CD14-positive monocyte (primary cell): ENCODE results near the gene ACACA. TPM values are rescaled to one million over a fixed set of nuclear protein-coding genes. Genes with fewer than 3 reads are reported as not detected.

Source experiments
- DNase-seq, 3 donors: peaks; one replicate each; pipeline ENCODE4 v3.0.0-alpha.2; 2011 to 2022
- H2AFZ ChIP-seq: 2 replicates; pipeline ENCODE4 v1.6.0; 2012; ENCODE audit warnings: mild to moderate bottlenecking, low read depth, low read length, inconsistent platforms; ENCODE audit not compliant: insufficient read depth, poor library complexity, severe bottlenecking
- H3K27ac ChIP-seq, 2 donors: 1 replicate in 1 of 2; 2 replicates in 1 of 2; pipeline ENCODE4 v1.5.1; 2012 to 2013; ENCODE audit warnings: low read length in 2 of 2, control low read depth in 1 of 2, inconsistent platforms in 1 of 2, low read depth in 1 of 2, mild to moderate bottlenecking in 1 of 2
- H3K27me3 ChIP-seq, 2 donors: one replicate each; pipeline versions ENCODE4 v1.6.0 to v1.6.1; 2011 to 2013; ENCODE audit warnings: low read length in 2 of 2; ENCODE audit not compliant: control insufficient read depth in 2 of 2, insufficient read depth in 2 of 2
- H3K36me3 ChIP-seq, 2 donors: replicated peaks in 1 of 2; 1 replicate in 1 of 2; 2 replicates in 1 of 2; pipeline versions ENCODE4 v1.5.1 to v1.6.1; 2012 to 2013; ENCODE audit warnings: low read length in 2 of 2, control low read depth in 1 of 2, inconsistent platforms in 1 of 2, mild to moderate bottlenecking in 1 of 2; ENCODE audit not compliant: insufficient read depth in 2 of 2, control insufficient read depth in 1 of 2
- H3K4me1 ChIP-seq, 2 donors: 1 replicate in 1 of 2; 2 replicates in 1 of 2; pipeline versions ENCODE4 v1.5.1 to v1.6.1; 2012 to 2013; ENCODE audit warnings: low read length in 2 of 2, control low read depth in 1 of 2, inconsistent platforms in 1 of 2, mild to moderate bottlenecking in 1 of 2, moderate library complexity in 1 of 2; ENCODE audit not compliant: insufficient read depth in 2 of 2, control insufficient read depth in 1 of 2
- H3K4me2 ChIP-seq: replicated peaks from 2 replicates; pipeline ENCODE3; 2012; ENCODE audit warnings: low read length, moderate library complexity, mild to moderate bottlenecking; ENCODE audit not compliant: poor library complexity, severe bottlenecking; ENCODE audit errors: extremely low read depth
- H3K4me3 ChIP-seq, 3 experiments: fragments of 200-600 bp in 1 of 3; sonication (generic) in 1 of 3; replicated peaks in 1 of 3; 1 replicate in 2 of 3; 2 replicates in 1 of 3; pipeline ENCODE4 v1.5.1; 2011 to 2013; ENCODE audit warnings: low read length in 3 of 3, mild to moderate bottlenecking in 3 of 3, control low read depth in 2 of 3, low read depth in 2 of 3, inconsistent platforms in 1 of 3, moderate library complexity in 1 of 3
- H3K79me2 ChIP-seq: 2 replicates; pipeline ENCODE4 v1.6.0; 2012; ENCODE audit warnings: mild to moderate bottlenecking, control low read depth, inconsistent platforms, low read length, moderate library complexity; ENCODE audit not compliant: insufficient read depth
- H3K9ac ChIP-seq: 2 replicates; pipeline ENCODE4 v1.6.0; 2017; ENCODE audit warnings: low read length, mild to moderate bottlenecking; ENCODE audit not compliant: insufficient read depth, poor library complexity, severe bottlenecking
- H3K9me3 ChIP-seq, 2 donors: replicated peaks in 1 of 2; 1 replicate in 1 of 2; 2 replicates in 1 of 2; pipeline versions ENCODE4 v1.5.1 to v1.6.1; 2012 to 2013; ENCODE audit warnings: low read length in 2 of 2, control low read depth in 1 of 2; ENCODE audit not compliant: control insufficient read depth in 1 of 2, insufficient read depth in 1 of 2
- H4K20me1 ChIP-seq: 2 replicates; pipeline ENCODE4 v1.6.0; 2012; ENCODE audit warnings: mild to moderate bottlenecking, low read length, control low read depth, moderate library complexity; ENCODE audit not compliant: insufficient read depth
- H3K27ac Mint-ChIP-seq, 7 donors: one replicate each; pipeline ENCODE4 v1.8.0; 2020; ENCODE audit warnings: mild to moderate bottlenecking in 7 of 7, mixed read lengths in 7 of 7, moderate library complexity in 6 of 7, inconsistent platforms in 2 of 7
- H3K27me3 Mint-ChIP-seq, 3 donors: one replicate each; pipeline ENCODE4 v1.8.0; 2021 to 2022; ENCODE audit warnings: low read depth in 3 of 3, mild to moderate bottlenecking in 3 of 3, mixed read lengths in 3 of 3, moderate library complexity in 3 of 3, inconsistent platforms in 1 of 3
- H3K36me3 Mint-ChIP-seq, 2 donors: one replicate each; pipeline ENCODE4 v1.8.0; 2020; ENCODE audit warnings: mixed read lengths in 2 of 2, inconsistent platforms in 1 of 2, mild to moderate bottlenecking in 1 of 2
- H3K4me1 Mint-ChIP-seq: one replicate; pipeline ENCODE4 v1.8.0; 2020; ENCODE audit warnings: mild to moderate bottlenecking, mixed read lengths
- H3K4me3 Mint-ChIP-seq, 2 donors: one replicate each; pipeline ENCODE4 v1.8.0; 2020; ENCODE audit warnings: mild to moderate bottlenecking in 2 of 2, mixed read lengths in 2 of 2, moderate library complexity in 1 of 2
- H3K9me3 Mint-ChIP-seq, 7 donors: one replicate each; pipeline ENCODE4 v1.8.0; 2020 to 2022; ENCODE audit warnings: mixed read lengths in 7 of 7, mild to moderate bottlenecking in 6 of 7, moderate library complexity in 6 of 7, inconsistent platforms in 2 of 7
- CTCF ChIP-seq: fragments of 200-600 bp; IDR thresholded peaks from one replicate; pipeline ENCODE4 v1.8.0; 2022; ENCODE audit warnings: antibody characterized with exemption, mild to moderate bottlenecking
- WGBS: methylation state at CpG from one replicate; pipeline ENCODE4 v1.1.5; 2013; ENCODE audit warnings: missing lambda C conversion rate; ENCODE audit not compliant: insufficient coverage; 5-methylcytosine and 5-hydroxymethylcytosine counted together
- intact Hi-C, 2 donors: fragments of 100-400 bp; cut with micrococcal nuclease; formaldehyde crosslinking; loops; one replicate each; pipeline versions ENCODE4 v1.15.0 to v1.15.1; 2023
- polyA plus RNA-seq, 3 donors: library from polyadenylated mRNA; depleted of rRNA in 1 of 3; unstranded in 2 of 3; stranded (reverse) in 1 of 3; fragments of 300-500 nt in 2 of 3; fragments of >200 nt in 1 of 3; fragmentation: Illumina TruSeq in 2 of 3; gene quantifications; 1 replicate in 2 of 3; 2 replicates in 1 of 3; pipeline ENCODE4 v1.2.3, GENCODE V29; 2012 to 2021

ACACA gene
- polyA plus RNA-seq, 3 donors, result 3.5 to 4.6 (median 3.8) TPM

- H3K4me2 ChIP-seq, result no peak overlapping the region
- no peak overlapping the region for H3K9ac ChIP-seq
- no peaks in the 10 kb centered on the region for H4K20me1 ChIP-seq
- H3K36me3 ChIP-seq, result peaks cover 6 to 36% of the 10 kb centered on the region in 2 donors
- no peak overlapping the region for H3K27ac ChIP-seq
- H3K4me3 ChIP-seq, result no peak overlapping the region
- 100% methylated on average over 2 of the region's 3 CpGs for WGBS
- intact Hi-C loops, result no loop called here
- no peaks in the 10 kb centered on the region for H3K27me3 ChIP-seq
- Mint-ChIP-seq H3K4me1 (peaks cover 5% of the 10 kb centered on the region), H3K9me3 (no peaks in the 10 kb centered on the region), H3K36me3 (peaks cover 17 to 28% of the 10 kb centered on the region in 2 donors), H3K27ac (no peak overlapping the region), H3K27me3 (peaks cover 0 to 2% (median 0%) of the 10 kb centered on the region in 3 donors), H3K4me3 (no peak overlapping the region)
- no peak for DNase-seq
- no peak overlapping the region for H2AFZ ChIP-seq
- H3K4me1 ChIP-seq, result peaks cover 0 to 4% of the 10 kb centered on the region in 2 donors
- no peaks in the 10 kb centered on the region for H3K79me2 ChIP-seq
- no peak for TF ChIP-seq CTCF
- no peaks in the 10 kb centered on the region for H3K9me3 ChIP-seq
These were observed 147.5 kb downstream of the ACACA start for GRCh38 chr17:37259030-37259735.

GRCh38 chr17:37256627-37257026, 150.0 kb downstream of the ACACA start:
- 100% methylated on average over 1 of the region's 1 CpG for WGBS
- no peak for TF ChIP-seq CTCF
- H3K36me3 Mint-ChIP-seq, result peaks cover 19 to 36% of the 10 kb centered on the region in 2 donors
- H3K27me3 ChIP-seq, result no peaks in the 10 kb centered on the region
- H3K9me3 Mint-ChIP-seq, result no peaks in the 10 kb centered on the region
- no peak overlapping the region for H3K4me2 ChIP-seq
- H3K36me3 ChIP-seq, result peaks cover 0 to 18% of the 10 kb centered on the region in 2 donors
- peaks cover 5% of the 10 kb centered on the region for H3K4me1 Mint-ChIP-seq
- no peak overlapping the region for H3K27ac Mint-ChIP-seq
- H3K4me3 Mint-ChIP-seq, result no peak overlapping the region
- no peak for DNase-seq
- no peaks in the 10 kb centered on the region for H3K9me3 ChIP-seq
- H2AFZ ChIP-seq, result no peak overlapping the region
- intact Hi-C loops, result no loop called here
- peaks cover 0 to 2% (median 0%) of the 10 kb centered on the region in 3 donors for H3K27me3 Mint-ChIP-seq
- no peak overlapping the region for H3K27ac ChIP-seq
- peaks cover 0 to 4% of the 10 kb centered on the region in 2 donors for H3K4me1 ChIP-seq
- H4K20me1 ChIP-seq, result no peaks in the 10 kb centered on the region
- no peak overlapping the region for H3K4me3 ChIP-seq
- H3K9ac ChIP-seq, result no peak overlapping the region
- H3K79me2 ChIP-seq, result no peaks in the 10 kb centered on the region
